Smooth muscle cell of bladder (primary cell): ENCODE measurements around the gene TMEM144. TPM values are rescaled to one million over a fixed set of nuclear protein-coding genes. Genes with fewer than 3 reads are reported as not detected.

Experiments
- total RNA-seq: library from RNA; depleted of rRNA; stranded (reverse); fragments of >200 nt; gene quantifications from 2 replicates; pipeline ENCODE4 v1.2.3, GENCODE V29; 2014

The TMEM144 gene
- 8.1 and 9.2 TPM in 2 replicates for total RNA-seq

GRCh38 chr4:158209825-158210807 is at the start of gene TMEM144:
Gene TMEM144 (plus strand): TSS chr4:158210486. CDS start chr4:158212668, 2,182 bp downstream.

DNA sequence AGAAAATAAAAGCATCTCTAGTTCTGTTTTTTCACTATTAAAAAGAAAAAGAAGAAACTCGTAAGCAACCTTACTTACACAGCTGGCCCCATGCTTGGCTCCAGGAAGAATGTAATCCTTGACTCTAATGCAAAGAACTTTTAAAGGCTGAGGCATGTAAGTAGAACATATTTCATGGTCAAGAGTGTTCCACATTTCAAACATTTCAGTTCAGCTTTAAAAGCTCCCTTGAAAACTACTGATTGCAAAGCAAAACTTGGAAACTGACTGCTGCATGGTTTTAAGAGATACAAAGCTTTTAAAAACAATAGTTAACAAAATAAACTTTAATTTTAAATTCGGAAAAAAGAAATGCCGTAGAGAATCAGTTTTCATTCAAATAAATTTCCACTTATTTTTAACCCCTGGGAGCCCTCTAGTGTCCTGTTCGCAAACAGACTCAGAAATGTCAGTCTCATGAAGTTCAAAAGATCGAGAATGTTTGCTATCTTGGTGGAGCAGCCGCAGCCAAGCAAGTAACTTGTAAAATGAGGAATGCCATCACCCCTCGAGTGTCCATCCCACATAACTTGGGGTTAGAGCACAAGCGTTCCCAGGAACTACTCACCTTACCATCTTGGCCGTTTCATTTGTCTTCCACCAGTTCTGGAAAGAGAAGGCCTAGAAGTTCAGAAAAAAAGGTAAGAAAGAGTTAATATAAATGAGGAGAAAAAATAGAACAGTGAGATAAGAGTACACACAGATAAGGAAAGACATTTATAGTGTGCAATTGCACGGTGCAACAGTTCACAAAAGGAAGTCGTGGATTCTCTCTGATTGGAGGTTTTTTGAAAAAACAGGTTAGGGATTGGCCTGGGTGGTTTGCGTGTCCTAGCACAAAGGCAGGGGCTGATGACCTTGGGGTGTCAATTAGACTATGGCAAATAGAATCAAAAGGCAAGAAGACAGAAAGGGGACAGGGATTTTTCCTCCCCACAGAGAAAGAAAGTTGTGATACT is 37.7 kb upstream of the TMEM144 start, which contains the start of gene GASK1B:
Gene GASK1B, minus strand, starts transcription at position 765 of the 998 bp plus-strand sequence. CDS start 1,650 bp downstream, outside the sequence.

Other genes starting within 250 kb of the TMEM144 start
- 78.9 and 168 TPM in 2 replicates for gene GASK1B, start 37.5 kb upstream of the TMEM144 start, total RNA-seq